Neutrophil (primary cell): Measurements from ENCODE around the gene DCP2.
A peak's percentile ranks its signal among the peaks of the same experiment; 100 is the strongest.

Experiments
- H3K27ac ChIP-seq: fragments of 200-600 bp; sonication (generic); 2 replicates; pipeline ENCODE4 v1.5.1; 2016; ENCODE audit warnings: mild to moderate bottlenecking, moderate library complexity
- H3K27me3 ChIP-seq: fragments of 200-600 bp; sonication (generic); 2 replicates; pipeline ENCODE4 v1.6.0; 2016; ENCODE audit warnings: mild to moderate bottlenecking
- H3K36me3 ChIP-seq: fragments of 200-600 bp; sonication (generic); 2 replicates; pipeline ENCODE4 v1.5.1; 2017
- H3K4me1 ChIP-seq, 2 experiments: fragments of 200-600 bp in 1 of 2; sonication (generic) in 1 of 2; 1 replicate in 1 of 2; 2 replicates in 1 of 2; pipeline versions ENCODE4 v1.5.1 to v1.6.1; 2013 to 2016; ENCODE audit warnings: low read depth in 1 of 2, low read length in 1 of 2, mild to moderate bottlenecking in 1 of 2, moderate library complexity in 1 of 2; ENCODE audit not compliant: control insufficient read depth in 1 of 2, insufficient read depth in 1 of 2
- H3K4me3 ChIP-seq, 2 experiments: fragments of 200-600 bp in 1 of 2; sonication (generic) in 1 of 2; 1 replicate in 1 of 2; 2 replicates in 1 of 2; pipeline ENCODE4 v1.5.1; 2013 to 2016; ENCODE audit warnings: low read depth in 1 of 2, low read length in 1 of 2, mild to moderate bottlenecking in 1 of 2, moderate library complexity in 1 of 2
- H3K9me3 ChIP-seq: fragments of 200-600 bp; sonication (generic); 2 replicates; pipeline ENCODE4 v1.5.1; 2016
- TF ChIP-seq, protein P1 (sequence below): fragments of 200-600 bp; sonication (generic); IDR thresholded peaks from 2 replicates; pipeline ENCODE4 v1.5.1; 2016; ENCODE audit warnings: antibody characterized with exemption

Gene DCP2

DNA sequence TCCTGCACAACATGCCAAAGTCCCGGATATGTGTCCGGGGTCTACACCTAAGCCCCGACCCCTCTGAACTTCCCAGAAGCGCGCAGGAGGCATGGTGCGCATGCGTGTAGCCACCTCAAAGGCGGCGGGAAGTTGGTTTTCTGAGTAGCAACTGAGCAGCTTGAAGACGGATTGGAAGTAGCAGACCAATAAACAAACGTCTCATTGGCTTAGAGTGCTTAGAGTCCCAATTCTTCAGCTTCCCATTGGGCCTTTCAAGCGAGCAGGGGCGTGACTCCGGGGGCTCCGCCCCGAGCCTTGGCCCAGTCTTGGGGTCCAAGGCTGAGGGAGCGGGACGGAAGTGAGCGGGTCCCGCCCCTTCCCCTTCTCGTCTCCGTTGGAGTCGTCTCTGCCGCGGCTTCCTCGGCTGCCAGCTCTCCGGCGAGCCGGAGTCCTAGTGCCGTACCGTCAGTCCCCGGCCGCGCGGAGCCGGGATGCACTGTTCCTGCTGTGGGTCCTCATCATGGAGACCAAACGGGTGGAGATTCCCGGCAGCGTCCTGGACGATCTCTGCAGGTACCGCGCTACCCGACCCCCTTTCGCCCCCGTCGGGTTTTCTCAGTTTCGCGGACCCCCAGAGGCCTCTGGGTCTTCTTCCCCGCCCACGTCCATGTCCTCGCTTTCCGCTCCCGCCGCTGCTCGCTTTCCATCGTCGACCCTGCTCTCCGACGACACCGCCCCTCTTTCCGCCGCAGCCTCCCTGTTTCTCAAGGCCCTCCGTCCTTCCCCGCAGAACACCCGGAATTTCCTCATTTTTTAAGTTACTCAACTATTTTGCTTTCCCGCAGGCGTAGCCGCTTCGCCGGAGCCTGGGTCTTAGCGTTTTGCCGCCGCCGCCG is at the start of gene DCP2:
Gene DCP2 (plus strand): TSS at position 367 of the 878 bp plus-strand sequence. CDS start 136 bp downstream, at position 503.
- Histone ChIP-seq H3K4me1 (peaks cover 32 to 42% of the 10 kb centered on the region in 2 experiments), H3K27me3 (no peaks in the 10 kb centered on the region), H3K36me3 (peaks cover 4% of the 10 kb centered on the region), H3K27ac (peak within 1 kb of the TSS; percentile 95), H3K4me3 (peak within 1 kb of the TSS; percentile 83), H3K9me3 (no peaks in the 10 kb centered on the region)
- TF ChIP-seq, protein P1, sequence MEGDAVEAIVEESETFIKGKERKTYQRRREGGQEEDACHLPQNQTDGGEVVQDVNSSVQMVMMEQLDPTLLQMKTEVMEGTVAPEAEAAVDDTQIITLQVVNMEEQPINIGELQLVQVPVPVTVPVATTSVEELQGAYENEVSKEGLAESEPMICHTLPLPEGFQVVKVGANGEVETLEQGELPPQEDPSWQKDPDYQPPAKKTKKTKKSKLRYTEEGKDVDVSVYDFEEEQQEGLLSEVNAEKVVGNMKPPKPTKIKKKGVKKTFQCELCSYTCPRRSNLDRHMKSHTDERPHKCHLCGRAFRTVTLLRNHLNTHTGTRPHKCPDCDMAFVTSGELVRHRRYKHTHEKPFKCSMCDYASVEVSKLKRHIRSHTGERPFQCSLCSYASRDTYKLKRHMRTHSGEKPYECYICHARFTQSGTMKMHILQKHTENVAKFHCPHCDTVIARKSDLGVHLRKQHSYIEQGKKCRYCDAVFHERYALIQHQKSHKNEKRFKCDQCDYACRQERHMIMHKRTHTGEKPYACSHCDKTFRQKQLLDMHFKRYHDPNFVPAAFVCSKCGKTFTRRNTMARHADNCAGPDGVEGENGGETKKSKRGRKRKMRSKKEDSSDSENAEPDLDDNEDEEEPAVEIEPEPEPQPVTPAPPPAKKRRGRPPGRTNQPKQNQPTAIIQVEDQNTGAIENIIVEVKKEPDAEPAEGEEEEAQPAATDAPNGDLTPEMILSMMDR = no peak

DNA sequence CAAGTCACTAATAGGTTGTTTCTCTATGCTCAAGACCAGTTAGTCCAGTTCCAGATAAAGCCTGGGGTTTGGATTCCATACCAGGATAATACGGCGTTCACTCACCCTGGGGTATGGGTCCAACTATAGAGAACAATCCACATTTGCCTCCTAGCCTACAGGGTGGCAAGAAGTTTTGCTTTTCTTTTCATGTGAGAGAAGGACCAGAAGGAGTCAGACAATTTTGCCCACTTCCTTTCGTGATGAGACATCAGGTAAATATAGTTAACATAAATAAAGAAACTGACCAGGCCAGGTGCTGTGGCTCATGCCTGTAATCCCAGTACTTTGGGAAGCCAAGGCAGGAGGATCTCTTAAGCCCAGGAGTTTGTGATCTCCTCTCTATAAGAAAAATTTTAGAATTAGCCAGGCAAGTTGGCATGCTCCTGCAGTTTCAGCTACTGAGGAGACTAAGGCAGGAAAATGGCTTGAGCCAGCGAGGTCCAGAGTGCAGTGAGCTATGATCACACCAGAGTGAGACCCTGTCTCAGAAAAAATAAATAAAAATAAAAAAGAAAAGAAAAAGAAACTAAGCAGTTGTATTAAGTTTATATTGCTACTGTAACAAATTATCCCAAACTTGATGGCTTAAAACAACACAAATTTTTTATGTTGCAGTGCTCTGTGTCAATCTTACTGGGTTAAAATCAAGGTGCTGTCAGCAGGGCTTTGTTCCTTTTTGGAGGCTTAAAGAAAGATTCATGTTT is 47.1 kb upstream of the DCP2 start:
- H3K36me3 ChIP-seq = no peaks in the 10 kb centered on the region
- TF ChIP-seq, protein P1 = no peak
- H3K9me3 ChIP-seq = no peaks in the 10 kb centered on the region
- peak overlapping the region; percentile 83 for H3K27ac ChIP-seq
- peaks cover 49 to 60% of the 10 kb centered on the region in 2 experiments for H3K4me1 ChIP-seq
- H3K27me3 ChIP-seq = no peaks in the 10 kb centered on the region
- H3K4me3 ChIP-seq = peak overlapping the region in 1 of 2 experiments; percentile 39

DNA sequence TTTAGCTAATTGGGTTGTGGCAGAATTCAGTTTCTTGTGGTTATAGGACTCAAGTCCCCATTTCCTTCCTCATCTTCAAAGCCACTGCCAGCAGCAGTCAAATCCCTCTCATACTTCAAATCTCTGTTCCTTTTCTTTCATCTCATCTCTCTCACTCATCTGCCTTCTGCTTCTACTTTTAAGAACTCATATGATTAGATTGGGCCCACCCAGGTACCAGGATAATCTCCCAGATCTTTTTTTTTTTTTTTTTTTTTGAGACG is 46.6 kb upstream of the DCP2 start:
- TF ChIP-seq, protein P1 = no peak
- Histone ChIP-seq H3K36me3 (no peaks in the 10 kb centered on the region), H3K4me3 (peak overlapping the region in 1 of 2 experiments; percentile 39), H3K27ac (peak overlapping the region; percentile 83), H3K4me1 (peaks cover 49 to 61% of the 10 kb centered on the region in 2 experiments), H3K9me3 (no peaks in the 10 kb centered on the region), H3K27me3 (no peaks in the 10 kb centered on the region)

DNA sequence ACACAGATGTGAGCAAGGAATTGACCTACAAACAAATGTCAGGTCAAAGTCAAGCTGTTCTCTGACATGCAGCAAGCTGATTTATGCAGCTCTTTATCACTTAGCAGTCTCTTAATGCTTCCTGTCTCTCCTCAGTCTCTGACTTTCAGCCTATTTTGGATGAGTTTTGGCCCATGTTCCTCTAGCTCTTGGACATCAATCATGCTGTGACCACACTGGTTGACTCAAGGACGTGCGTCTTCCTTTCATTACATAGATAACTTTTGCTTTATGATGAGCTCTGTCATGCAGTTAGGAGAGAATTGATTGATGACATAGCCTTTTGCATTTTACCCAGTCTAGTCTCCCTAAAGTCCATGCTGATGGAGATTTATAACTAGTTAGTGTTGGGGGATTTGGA is 45.1 kb upstream of the DCP2 start:
- TF ChIP-seq, protein P1 = no peak
- Histone ChIP-seq H3K9me3 (no peaks in the 10 kb centered on the region), H3K27me3 (no peaks in the 10 kb centered on the region), H3K27ac (peak overlapping the region; percentile 83), H3K4me3 (no peak overlapping the region), H3K36me3 (no peaks in the 10 kb centered on the region), H3K4me1 (peaks cover 43 to 62% of the 10 kb centered on the region in 2 experiments)

DNA sequence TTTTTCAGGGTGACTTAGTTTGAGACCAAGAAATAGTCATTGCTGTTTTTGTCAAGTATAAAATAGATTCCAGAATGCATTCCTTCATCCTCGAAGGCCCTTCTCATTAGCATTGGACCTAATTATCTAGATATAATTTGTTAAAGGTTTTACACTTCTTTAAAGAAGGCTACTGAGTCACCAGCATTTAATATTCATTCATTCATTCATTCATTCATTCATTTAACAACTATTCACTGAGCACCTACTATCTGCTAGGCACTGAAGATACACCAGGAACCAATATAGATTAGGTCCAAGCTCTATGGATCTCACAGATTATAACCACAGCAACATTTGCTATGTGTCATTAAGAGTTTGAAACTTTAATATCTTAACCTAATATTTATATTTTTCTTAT is 43.5 kb upstream of the DCP2 start:
- Histone ChIP-seq H3K9me3 (no peaks in the 10 kb centered on the region), H3K4me1 (peaks cover 38 to 52% of the 10 kb centered on the region in 2 experiments), H3K4me3 (no peak overlapping the region), H3K27me3 (peaks cover 7% of the 10 kb centered on the region), H3K27ac (no peak overlapping the region), H3K36me3 (no peaks in the 10 kb centered on the region)
- TF ChIP-seq, protein P1 = no peak
